Neural cell (in vitro differentiated cells): ENCODE data around the gene RFTN1. TPM values are rescaled to one million over a fixed set of nuclear protein-coding genes. Genes with fewer than 3 reads are reported as not detected.

ENCODE experiments used
- H2AFZ ChIP-seq: fragments of 200-600, 300-800 bp; sonication (generic), shearing (Covaris generic); 2 replicates; pipeline ENCODE4 v1.6.0; 2014; ENCODE audit warnings: low read depth, mild to moderate bottlenecking, antibody characterized with exemption, low read length, moderate library complexity
- H3F3A ChIP-seq: fragments of 200-600 bp; shearing (Covaris generic); 2 replicates; pipeline ENCODE4 v1.6.1; 2016; ENCODE audit warnings: mild to moderate bottlenecking, moderate library complexity, mixed read lengths, antibody characterized with exemption, low read length; ENCODE audit not compliant: insufficient read depth, poor library complexity, severe bottlenecking
- H3K27ac ChIP-seq: fragments of 200-600, 300-800 bp; sonication (generic), shearing (Covaris generic); 2 replicates; pipeline ENCODE4 v1.5.1; 2014; ENCODE audit warnings: mild to moderate bottlenecking, low read length, moderate library complexity
- H3K27me3 ChIP-seq: fragments of 300-800, 200-600 bp; sonication (generic), shearing (Covaris generic); 2 replicates; pipeline ENCODE4 v1.6.0; 2014; ENCODE audit warnings: mild to moderate bottlenecking, low read depth, low read length, moderate library complexity; ENCODE audit not compliant: insufficient read depth
- H3K36me3 ChIP-seq: fragments of 300-800, 200-600 bp; sonication (generic), shearing (Covaris generic); 2 replicates; pipeline ENCODE4 v1.5.1; 2014; ENCODE audit warnings: mild to moderate bottlenecking, antibody characterized with exemption, low read length, moderate library complexity; ENCODE audit not compliant: insufficient read depth
- H3K4me2 ChIP-seq: fragments of 300-800, 200-600 bp; sonication (generic), shearing (Covaris generic); 2 replicates; pipeline ENCODE4 v1.6.0; 2014; ENCODE audit warnings: mild to moderate bottlenecking, low read length
- H3K4me3 ChIP-seq: fragments of 300-800, 200-600 bp; sonication (generic), shearing (Covaris generic); 2 replicates; pipeline ENCODE4 v1.5.1; 2014; ENCODE audit warnings: mild to moderate bottlenecking, low read length, moderate library complexity
- H3K79me2 ChIP-seq: fragments of 200-600 bp; shearing (Covaris generic); replicated peaks from 2 replicates; pipeline ENCODE4 v1.6.0; 2014; ENCODE audit warnings: mild to moderate bottlenecking, low read length, moderate library complexity; ENCODE audit not compliant: insufficient read depth
- H3K9ac ChIP-seq: fragments of 300-800, 200-600 bp; sonication (generic), shearing (Covaris generic); 2 replicates; pipeline ENCODE4 v1.6.1; 2016; ENCODE audit warnings: mild to moderate bottlenecking, low read length, mixed read lengths
- H3K9me2 ChIP-seq: fragments of 200-600 bp; shearing (Covaris generic); 2 replicates; pipeline ENCODE4 v1.6.1; 2016; ENCODE audit warnings: mild to moderate bottlenecking, low read length, mixed read lengths; ENCODE audit not compliant: insufficient read depth
- H3K9me3 ChIP-seq: fragments of 200-600, 300-800 bp; sonication (generic), shearing (Covaris generic); 2 replicates; pipeline ENCODE4 v1.6.1; 2016; ENCODE audit warnings: mild to moderate bottlenecking, mixed run types, low read length, moderate library complexity, mixed read lengths
- H4K20me1 ChIP-seq: fragments of 200-600 bp; shearing (Covaris generic); 2 replicates; pipeline ENCODE4 v1.6.1; 2016; ENCODE audit warnings: mild to moderate bottlenecking, mixed run types; ENCODE audit not compliant: insufficient read depth
- CTCF ChIP-seq: fragments of 450-650 bp; IDR thresholded peaks from 2 replicates; pipeline ENCODE4 v1.5.1; 2014; ENCODE audit warnings: antibody characterized with exemption, mild to moderate bottlenecking, moderate library complexity; ENCODE audit not compliant: poor library complexity, severe bottlenecking
- EP300 ChIP-seq: fragments of 450-650 bp; conservative IDR thresholded peaks from 2 replicates; pipeline ENCODE4 v1.6.1; 2014; ENCODE audit warnings: antibody characterized with exemption, mild to moderate bottlenecking, moderate library complexity; ENCODE audit not compliant: poor library complexity, severe bottlenecking
- EZH2 ChIP-seq: fragments of 200-600, 300-800 bp; shearing (Covaris generic), sonication (generic); IDR thresholded peaks from 2 replicates; pipeline ENCODE4 v1.6.1; 2014; ENCODE audit warnings: antibody characterized with exemption, low read length, borderline replicate concordance, mild to moderate bottlenecking; ENCODE audit not compliant: insufficient read depth, poor library complexity, severe bottlenecking
- MXI1 ChIP-seq: fragments of 450-650 bp; conservative IDR thresholded peaks from 2 replicates; pipeline ENCODE4 v1.6.1; 2014; ENCODE audit warnings: antibody characterized with exemption, mild to moderate bottlenecking; ENCODE audit not compliant: poor library complexity, severe bottlenecking
- POLR2AphosphoS5 ChIP-seq: IDR thresholded peaks from 2 replicates; pipeline ENCODE4 v1.6.1; 2012
- RAD21 ChIP-seq: fragments of 450-650 bp; conservative IDR thresholded peaks from 2 replicates; pipeline ENCODE4 v1.6.1; 2014; ENCODE audit warnings: antibody characterized with exemption, mild to moderate bottlenecking, moderate library complexity
- REST ChIP-seq: IDR thresholded peaks from 2 replicates; pipeline ENCODE4 v1.6.1; 2012; ENCODE audit warnings: borderline replicate concordance
- SMC3 ChIP-seq: fragments of 450-650 bp; conservative IDR thresholded peaks from 2 replicates; pipeline ENCODE4 v1.6.1; 2014; ENCODE audit warnings: antibody characterized with exemption, mild to moderate bottlenecking, moderate library complexity; ENCODE audit not compliant: poor library complexity
- TAF1 ChIP-seq: IDR thresholded peaks from 2 replicates; pipeline ENCODE4 v1.6.1; 2012; ENCODE audit warnings: low read depth
- polyA plus RNA-seq: library from polyadenylated mRNA; depleted of rRNA; stranded (reverse); fragments of >200 nt; gene quantifications from 2 replicates; pipeline ENCODE4 v1.2.3, GENCODE V29; 2014

Gene RFTN1
- polyA plus RNA-seq, 1 donor from 2014 or later, result 36.8 TPM

DNA sequence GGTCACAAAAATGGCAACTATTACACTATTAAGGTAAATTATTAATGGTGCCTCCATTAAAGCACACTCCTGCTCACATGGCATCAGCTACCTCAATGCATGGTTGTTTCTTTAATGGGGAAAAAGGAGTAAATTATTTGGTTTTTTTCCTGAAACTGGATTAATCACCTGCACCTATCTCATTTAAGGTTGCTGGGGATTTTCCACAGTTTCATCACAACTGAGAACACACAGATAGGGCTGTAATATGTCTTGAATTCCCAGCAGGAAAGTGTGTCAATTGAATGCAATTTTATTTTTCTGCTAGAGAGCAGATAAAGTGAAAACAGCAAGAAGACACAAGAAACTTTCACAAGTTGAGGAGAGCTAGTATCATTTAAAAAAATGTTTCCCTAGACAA lies 36.4 kb downstream of the RFTN1 start:
- Histone ChIP-seq H3K4me3 (no peak overlapping the region), H3K36me3 (no peaks in the 10 kb centered on the region), H3K79me2 (no peaks in the 10 kb centered on the region), H3K27me3 (no peaks in the 10 kb centered on the region), H3K9me2 (no peaks in the 10 kb centered on the region), H3K4me2 (no peak overlapping the region), H3K27ac (no peak overlapping the region), H2AFZ (no peak overlapping the region), H3F3A (no peaks in the 10 kb centered on the region), H3K9me3 (no peaks in the 10 kb centered on the region), H3K9ac (no peak overlapping the region), H4K20me1 (no peaks in the 10 kb centered on the region)
- TF ChIP-seq EP300 (no peak), SMC3 (no peak), EZH2 (no peak), TAF1 (no peak), REST (no peak), MXI1 (no peak), CTCF (no peak), POLR2AphosphoS5 (no peak), RAD21 (no peak)

DNA sequence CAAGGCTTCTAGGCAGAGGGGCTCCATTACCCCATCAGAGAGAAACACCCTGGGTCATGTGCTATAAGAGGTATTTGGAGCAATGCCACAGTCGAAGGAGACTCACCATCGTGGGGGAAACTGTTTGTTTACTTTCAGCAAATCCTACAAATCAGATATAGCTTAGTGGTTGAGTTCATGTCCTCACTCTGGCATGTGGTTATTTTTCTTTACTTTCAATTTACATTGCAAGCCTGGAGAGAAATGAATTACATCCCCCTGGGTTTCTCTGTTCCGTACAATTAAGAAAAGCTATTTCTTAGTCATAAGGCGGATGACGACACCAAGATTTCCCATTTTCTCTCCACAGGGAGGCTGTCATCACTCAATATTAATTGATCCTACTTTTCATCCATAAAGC lies 36.9 kb downstream of the RFTN1 start:
- H3K4me2 ChIP-seq, result no peak overlapping the region
- no peak overlapping the region for H3K9ac ChIP-seq
- no peaks in the 10 kb centered on the region for H3F3A ChIP-seq
- H2AFZ ChIP-seq, result no peak overlapping the region
- no peak overlapping the region for H3K27ac ChIP-seq
- no peaks in the 10 kb centered on the region for H3K9me3 ChIP-seq
- H3K79me2 ChIP-seq, result no peaks in the 10 kb centered on the region
- no peaks in the 10 kb centered on the region for H3K36me3 ChIP-seq
- TF ChIP-seq TAF1 (no peak), SMC3 (no peak), CTCF (no peak), POLR2AphosphoS5 (no peak), RAD21 (no peak), EZH2 (no peak), REST (no peak), MXI1 (no peak), EP300 (no peak)
- H3K27me3 ChIP-seq, result no peaks in the 10 kb centered on the region
- H4K20me1 ChIP-seq, result no peaks in the 10 kb centered on the region
- H3K9me2 ChIP-seq, result no peaks in the 10 kb centered on the region
- H3K4me3 ChIP-seq, result no peak overlapping the region
